Stimulated activated CD4-positive, alpha-beta T cell treated with anti-CD3 and anti-CD28 coated beads, Interleukin-12 subunit alpha, Interleukin-12 subunit beta, amount 100 ng/mL, for 4 hours (primary cell): ENCODE data around the gene ENAH.
A peak's percentile ranks its signal among the peaks of the same experiment; 100 is the strongest.
"Not testable (repeated sequence)": the region's sequence is repeated elsewhere in the genome, so short reads cannot be mapped to it uniquely, and the experiment has no call there.

ENCODE experiments used
- DNase-seq: peaks from one replicate; pipeline ENCODE4 v3.0.0-alpha.2; 2020

Gene ENAH

DNA sequence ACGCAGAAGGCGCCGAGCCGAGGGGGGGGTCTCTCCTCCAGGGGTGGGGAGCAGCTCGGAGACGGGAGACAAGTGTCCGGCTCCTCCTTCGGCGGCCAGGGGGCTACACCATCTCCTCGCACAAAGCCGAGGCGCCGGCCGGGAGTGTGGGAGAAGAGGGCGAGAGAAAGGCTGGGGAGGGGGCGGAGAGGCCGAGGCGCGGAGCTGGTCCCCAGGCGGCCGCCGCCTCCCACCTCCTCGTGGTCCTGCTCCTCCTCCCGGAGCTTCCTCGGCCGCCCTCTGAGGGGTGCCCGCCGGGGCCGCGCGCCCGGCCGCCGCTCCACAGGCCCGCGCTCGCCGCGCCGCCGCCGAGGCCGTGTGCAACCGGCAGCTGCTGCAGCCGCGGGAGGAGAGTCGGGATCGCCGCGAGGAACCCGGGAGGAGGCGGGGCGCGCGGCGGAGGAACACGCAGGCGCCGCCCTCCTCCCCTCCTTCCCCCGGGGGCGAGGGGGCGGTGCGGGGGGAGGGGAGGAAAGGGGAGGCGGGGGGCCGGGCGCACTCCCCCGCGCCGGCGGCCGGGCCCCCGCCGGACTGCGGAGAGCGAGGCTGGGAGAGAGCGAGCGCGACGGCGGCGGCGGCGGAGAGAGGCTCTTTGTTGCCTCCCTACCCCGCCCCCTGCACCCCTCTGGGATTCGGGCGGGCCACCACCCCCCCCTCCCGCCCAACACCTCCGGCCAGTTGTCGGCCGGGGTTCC is at the start of gene ENAH:
ENAH (minus strand) TSS at position 395 of the 734 bp plus-strand sequence. CDS start 433 bp downstream, outside the sequence.
- peak; percentile 49 for DNase-seq

DNA sequence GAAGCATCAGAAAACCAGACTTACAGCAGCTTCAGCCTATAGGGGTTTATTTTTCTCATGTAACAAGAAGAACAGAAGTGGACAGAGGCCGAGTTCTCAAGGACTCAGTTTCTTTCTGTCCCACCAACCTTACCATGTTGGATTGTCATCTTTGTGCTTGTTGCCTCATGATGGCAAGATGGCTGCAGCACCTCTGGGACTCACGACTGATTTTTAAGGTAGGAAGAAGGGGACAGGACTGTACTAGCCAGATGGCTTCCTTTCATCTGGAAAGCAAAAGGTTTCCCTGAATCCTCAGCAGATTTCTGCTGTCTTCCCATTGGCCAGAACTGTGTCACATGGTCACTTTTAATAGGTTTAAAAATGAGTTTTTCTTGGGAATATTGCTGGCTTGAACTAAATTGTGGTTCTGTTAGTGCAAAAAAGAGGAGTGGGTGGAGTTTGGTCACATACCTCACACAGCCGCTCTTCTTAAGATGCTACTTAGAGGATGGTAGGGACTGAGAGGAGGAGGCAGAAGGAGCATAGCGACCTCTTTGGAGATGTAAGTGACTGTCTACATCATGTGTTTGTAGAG is 48.1 kb upstream of the ENAH start:
- no peak for DNase-seq

DNA sequence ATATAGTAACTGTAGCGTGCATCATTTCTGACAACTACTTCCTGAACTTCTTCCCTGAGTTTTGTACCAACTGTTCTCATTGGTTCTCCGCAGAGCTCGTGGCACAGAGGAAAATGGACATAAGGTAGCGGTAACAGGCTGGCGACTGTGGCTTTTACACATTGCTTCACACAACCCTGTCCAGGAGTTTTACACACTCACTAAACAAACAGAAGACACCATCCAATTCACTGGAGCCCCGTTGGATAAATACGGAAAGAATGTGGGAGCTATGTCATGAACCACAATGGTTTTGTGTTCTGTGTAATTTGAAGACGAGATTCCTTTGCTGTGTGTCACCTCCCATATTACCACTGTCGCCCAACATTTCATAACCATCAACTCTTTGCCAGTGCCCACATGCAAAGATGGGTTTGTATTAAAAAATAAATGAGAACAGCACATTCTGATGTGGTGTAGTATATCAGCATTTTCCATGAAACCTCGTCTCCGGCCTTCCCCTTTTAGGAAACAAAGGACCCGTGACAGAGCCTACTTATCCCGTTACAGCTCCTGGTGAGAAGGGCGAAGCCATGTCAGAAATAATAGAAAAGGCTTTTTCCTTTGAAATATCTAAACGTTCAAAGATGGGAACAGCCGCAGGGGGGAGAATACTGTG is 47.4 kb upstream of the ENAH start:
- no peak for DNase-seq

DNA sequence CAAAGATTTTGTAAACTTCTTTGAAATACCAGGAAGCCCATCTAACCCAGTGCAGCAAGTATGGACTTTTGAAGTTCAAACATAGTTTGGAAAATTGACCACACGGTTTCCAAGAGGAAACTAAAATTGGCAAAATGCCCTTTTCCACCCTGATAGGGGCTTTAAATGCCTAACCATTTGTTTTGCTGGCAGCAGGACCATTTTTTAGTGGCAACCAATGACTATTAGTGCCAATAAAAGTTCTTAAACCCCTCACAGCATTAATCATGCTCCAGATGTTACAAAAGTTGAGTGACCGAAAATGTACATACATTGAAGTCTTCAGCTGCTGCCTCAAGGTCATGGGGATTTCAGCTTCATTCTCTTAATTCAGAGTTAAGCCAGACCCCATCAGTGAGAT is 46.4 kb upstream of the ENAH start:
- no peak for DNase-seq

DNA sequence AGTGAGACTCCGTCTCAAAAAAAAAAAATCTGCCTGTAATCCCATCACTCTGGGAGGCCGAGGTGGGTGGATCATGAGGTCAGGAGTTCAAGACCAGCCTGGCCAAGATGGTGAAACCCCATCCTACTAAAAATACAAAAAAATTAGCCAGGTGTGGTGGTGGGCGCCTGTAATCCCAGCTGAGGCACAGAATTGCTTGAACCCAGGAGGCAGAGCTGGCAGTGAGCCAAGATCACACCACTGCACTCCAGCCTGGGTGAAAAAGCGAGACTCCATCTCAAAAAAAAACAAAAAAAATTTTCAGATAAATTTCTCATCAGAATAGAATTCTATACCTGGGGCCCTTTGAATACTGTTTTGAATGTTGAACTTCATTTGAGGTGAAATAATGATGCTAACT is 45.3 kb upstream of the ENAH start:
- not testable (repeated sequence) for DNase-seq

DNA sequence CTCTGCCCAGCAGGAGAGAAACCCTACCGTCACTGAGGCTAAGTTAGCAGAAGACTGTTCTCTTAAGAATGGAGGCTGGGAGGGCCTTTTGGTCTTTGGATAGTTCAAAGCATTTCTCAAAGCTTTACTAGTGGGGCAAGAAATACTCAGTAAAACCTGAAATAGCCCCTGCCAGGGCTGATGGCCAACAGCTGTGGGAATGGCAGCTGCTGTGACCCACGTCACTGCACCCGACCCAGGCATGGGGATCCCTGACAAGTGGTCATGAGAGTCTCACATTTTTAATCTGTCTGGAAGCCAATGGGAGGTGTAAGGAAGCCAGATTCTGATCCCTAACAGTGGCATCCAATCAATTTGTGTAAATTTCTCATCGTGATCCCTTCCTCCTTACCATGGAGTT is 44.5 kb upstream of the ENAH start:
- no peak for DNase-seq

DNA sequence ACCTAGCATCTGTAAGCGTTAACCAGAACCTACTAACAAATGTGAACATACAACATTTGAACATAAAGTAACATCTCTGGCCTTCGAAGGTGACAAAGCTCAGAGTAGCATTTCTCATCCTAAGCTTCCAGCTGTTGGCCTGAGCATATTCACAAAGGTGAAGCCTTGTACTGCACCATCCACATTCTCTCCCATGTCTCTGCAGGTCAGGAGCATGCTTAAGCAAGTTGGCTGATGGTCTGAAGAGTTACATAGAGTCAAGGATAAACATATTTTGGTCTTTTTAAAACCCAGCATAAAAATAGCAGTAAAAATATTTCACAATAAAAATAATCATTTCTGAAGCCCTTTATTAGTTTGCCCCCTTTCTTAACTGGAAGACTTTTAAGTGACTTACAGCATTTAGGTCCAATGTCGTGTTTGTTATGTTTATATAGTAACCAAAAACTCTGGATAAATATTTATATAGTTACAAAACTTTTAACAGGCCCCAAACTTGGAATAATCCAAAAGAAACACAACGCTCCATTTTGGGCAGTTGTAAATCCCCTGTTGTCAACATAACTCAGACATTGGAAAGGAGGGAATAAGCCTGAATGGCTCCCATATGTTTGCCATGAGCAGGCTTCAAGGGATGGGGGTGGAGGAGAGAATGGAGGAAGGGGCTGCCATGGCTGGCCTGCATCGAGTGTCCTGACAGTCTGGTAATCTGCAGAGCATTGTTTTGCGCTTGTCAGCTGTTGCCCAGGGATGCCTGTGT is 42.8 kb upstream of the ENAH start:
- no peak for DNase-seq

DNA sequence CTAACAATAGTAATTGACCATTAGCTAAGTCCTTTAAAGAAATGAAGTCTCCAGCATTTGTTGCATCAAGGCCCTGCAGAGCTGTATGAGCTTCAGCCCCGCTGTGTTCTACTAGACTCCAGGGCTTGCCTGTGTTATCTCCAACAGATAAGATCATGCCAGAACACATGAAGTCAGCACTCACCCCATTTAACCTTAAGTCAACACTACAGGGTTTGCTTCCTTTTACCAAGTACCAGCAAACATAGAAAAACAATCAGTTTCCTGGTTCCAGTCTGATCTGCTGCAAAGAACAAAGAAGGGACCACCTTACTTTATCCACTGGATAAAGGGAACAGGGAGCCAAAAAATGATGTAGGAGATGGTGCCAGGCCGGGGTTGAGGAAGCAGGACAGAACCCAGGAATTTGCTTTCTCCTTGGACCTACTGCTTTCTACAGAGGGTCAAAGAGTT is 41.3 kb upstream of the ENAH start:
- no peak for DNase-seq

DNA sequence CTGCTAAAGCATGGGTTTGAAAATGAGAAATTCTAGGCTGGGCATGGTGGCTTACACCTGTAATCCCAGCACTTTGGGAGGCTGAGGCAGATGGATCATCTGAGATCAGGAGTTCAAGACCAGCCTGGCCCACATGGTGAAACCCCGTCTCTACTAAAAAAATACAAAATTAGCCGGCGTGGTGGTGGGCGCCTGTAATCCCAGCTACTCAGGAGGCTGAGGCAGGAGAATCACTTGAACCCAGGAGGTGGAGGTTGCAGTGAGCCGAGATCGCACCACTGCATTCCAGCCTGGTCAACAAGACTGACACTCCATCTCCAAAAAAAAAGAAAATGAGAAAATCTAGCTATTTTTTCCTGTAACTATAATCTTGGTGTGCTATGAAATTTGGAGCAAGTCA is 40.8 kb upstream of the ENAH start:
- not testable (repeated sequence) for DNase-seq

DNA sequence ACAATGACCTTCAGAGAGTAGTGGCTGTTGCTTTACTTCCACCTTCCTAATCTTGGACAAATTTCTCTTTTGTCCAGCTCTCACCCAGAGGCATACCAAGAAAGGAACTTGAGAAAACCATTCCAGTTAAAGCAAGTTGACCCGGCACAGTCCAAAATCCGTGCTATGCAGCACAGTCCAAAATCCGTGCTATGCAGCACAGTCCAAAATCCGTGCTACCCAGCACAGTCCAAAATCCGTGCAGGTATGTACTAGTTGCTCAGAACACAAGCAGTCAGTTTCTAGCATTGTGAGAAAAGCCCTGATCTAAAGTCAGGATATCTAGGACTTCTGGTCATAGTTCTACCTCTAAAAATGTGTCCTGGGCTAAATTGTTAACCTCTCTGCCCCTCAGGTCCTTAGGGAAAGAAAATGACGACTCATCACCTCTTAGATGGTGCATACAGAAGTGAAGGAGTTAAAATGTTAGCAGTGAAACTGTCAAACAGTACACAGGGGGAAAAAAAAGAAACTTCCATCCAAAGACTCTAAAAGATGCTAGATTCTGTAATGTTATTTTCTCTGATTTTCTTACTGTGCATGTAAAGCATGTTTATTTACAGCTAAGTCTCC is 40.3 kb upstream of the ENAH start:
- no peak for DNase-seq

DNA sequence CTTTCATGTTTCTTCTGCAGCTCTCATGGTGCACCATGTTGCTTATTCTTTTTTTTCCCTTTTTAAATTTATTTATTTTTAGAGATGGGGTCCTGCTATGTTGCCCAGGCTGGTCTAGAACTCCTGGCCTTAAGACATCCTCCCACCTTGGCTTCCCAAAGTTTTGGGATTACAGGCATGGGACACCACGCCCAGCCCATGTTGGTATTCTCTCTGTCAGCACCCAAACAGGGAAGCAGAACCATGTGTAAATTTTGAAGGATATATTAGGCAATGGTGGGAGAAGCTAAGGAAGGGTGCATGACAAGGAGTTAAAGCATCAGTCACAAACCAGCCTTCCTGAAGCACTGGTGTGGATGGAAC is 39.6 kb upstream of the ENAH start:
- no peak for DNase-seq

DNA sequence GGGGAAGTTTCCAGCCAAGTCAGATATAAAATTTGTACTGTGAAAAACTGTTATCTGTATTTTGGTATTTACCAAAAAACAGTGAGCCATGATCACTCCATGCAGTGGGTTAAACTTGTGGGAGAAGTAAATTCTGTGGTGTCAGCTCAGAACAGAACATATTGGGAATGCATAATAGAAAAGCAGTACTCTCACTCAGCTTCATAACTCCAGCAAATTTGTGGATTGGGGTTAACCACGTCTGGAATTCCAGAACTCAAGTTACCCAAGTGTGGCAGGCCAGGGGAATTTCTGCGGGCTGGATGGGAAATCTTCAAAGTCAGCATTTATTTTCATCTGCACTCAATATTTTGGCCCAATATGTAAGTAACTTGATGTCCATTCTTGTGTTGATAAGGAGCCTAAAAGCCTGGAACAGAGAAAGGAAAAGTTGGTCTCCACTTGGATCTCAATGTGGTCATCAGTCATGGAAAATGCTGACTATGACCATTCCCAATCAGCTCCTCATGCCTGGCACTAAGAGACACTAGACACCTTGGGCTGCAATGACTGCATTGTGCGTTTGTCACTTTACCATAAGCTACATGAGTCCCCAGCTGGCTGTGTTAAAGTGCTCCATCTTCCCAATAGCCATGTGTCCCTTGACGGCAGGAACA is 39.1 kb upstream of the ENAH start:
- no peak for DNase-seq

DNA sequence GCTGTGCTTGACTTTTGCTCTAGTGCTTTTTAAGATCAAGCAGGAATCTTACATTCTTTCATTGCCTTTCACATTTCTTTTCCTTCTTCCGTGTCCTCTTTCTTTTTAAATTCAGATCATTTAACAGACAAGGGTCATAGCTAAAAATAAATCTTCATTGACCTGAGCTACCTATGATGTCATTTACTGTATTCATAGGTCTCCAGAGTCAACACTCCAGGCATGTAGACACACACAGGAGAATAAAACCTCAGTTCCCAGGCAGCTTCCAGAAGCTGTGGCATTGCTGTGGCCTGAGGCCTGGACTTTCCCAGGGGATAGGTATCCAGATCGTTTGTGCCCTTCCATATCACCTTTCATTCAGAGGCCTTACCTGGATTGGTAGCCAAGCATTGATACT is 38.5 kb upstream of the ENAH start:
- DNase-seq = no peak

DNA sequence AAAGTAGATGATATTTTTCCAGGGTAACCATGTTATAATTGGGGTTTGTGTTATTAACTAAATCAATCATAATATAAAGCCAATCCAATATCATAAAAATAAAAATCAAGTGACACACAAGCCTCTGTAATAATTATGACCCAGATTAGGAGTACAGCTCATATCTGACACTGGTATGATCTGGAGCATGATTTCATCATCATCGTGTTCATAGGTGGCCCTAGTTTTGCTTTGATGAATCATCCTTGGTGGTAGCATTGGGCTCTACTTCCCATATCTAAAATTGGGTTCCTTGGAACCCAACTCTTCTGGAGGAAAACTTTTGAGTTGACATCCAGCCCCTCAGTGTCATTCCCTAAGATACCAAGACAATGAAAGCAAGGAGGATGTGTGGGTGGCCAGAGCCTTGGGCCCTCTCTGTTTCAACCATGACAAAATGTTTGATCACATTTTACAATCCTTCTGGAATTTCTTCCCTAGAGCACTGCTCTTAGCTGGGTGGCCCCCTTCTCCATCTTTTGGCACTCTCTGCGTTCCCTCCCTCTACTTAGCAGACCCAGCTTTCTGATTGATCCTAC is 37.0 kb upstream of the ENAH start:
- no peak for DNase-seq

DNA sequence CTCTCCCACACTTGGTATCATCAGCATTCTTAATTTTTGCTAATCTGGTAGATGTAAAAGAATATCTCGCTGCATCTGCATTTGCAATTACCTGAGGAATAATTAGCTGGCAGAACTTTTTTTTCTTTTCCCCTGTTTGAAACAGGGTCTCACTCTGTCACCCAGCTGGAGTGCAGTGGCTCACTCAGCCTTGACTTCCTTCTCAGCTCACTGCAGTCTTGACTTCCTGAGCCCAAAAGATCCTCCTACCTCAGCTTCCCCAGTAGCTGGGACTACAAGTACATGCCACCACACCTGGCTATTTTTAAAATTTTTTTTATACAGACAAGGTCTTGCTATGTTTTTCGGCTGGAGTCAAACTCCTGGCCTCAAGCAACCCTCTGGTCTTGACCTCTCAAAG is 35.4 kb upstream of the ENAH start:
- DNase-seq = no peak

DNA sequence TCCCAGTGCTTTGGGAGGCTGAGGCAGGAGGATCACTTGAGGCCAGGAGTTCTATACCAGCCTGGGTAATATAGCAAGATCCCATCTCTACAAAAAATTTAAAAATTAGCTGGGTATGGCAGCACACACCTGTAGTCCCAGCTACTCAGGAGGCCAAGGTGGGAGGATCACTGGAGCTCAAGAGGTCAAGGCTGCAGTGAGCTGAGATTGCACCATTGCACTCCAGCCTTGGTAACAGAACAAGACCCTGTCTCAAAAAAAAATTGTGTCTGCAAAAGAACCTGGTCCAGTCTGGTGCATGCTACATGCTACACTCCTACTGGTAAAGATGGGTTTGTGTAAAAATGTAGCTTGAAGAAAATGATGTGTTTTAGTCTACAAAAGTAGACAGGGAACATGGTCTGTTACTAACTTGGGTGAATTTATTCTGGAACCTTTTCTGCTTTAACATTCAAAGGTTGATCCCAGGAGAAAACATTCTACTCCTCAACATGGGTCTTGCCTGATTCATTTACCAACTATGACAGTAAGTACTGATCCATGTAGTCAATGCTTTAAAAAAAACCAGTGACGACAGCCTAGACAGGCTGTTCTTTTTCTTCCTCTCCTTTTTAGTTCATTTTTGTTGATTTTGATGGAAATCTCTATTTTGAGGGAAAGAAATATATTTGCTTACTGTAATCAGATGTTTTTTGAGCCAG is 32.7 kb upstream of the ENAH start:
- no peak for DNase-seq

DNA sequence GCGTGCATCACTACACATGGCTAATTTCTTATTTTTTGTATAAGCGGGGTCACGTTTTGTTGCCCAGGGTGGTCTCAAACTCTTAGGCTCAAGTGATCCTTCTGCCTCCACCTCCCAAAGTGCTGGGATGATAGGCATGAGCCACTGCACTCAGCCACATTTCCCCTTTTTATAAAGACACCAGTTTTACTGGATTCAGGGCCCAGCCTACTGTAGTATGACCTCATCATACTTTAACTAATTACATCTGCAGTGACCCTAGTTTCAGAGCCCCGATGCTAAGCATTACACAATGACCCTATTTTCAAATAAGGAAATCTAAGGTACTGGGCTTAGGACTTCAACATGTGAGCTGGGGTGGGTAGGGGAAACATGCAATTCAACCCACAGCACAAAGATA is 31.8 kb upstream of the ENAH start:
- no peak for DNase-seq

DNA sequence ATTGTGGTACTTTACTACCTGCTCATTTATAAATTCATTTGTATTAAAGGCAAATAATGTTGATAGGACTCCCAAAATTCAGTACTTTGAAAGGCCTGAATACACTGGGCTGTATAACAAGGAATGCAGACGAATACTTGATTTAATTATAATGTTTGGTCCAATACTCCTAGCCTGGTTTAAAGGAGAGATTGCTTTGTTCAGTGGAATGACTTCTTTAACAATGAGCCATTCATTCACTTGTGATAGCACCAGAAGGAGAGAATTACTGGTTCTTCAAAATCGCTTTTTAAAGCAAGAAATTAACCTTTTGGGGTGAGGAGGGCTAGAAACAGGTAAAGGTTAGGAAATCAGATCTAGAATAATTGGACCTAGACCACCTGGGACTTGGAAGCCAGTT is 28.3 kb upstream of the ENAH start:
- no peak for DNase-seq

DNA sequence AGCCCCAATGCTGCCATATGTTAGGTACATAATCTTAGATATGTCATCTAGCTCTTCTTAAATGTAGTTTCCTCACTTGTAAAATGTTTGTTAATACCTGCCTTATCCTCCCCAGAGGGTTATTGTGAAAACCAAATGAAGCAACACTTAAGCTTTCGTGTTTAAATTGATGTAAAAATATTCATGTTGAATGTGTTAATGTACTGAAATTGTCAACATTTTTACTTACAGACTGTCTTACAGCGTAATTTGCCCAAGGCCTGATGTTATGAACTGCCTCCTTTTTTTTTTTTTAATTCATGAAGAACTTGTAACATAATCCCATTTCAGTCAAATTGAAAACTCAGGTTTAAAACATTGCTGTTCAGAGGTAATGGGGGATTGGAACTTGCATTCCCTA is 25.6 kb upstream of the ENAH start:
- DNase-seq = no peak

DNA sequence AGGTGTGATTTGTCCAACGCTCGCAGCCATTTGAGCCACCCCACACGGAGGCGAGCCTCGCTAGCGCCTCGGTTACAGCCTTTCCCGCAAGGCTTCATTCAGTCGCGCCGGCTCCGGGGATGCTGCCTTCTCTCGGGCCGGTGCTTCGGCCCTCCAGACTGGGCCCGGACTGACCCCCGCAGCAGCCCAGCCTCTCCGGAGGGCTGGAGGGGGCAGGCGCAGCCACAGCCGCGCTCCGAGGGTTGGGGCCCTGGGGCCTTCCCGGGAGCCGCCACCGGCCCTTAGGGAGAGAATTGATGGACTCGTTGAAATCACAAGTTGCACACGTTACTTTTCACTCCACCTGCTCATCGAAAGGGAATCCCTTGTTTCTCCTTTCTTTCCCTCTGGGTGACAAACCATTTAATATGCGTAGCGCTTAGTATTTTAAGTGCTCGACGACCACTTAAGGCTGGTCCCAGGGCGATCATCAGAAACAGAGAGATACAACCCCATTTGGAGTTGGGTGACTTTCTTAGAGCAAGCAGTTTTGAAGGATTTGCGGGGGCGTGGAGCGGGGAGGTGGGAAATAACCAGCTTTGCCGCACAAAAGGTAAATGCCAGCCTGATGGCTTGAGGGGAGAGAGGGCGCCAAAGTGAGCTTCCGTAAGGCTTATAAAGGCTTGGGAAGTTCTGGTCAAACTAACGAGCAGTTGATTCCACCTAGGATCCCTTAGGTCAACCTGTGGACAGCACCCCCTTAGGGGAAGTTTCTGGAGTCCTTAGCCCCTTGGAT is 24.6 kb upstream of the ENAH start:
- no peak for DNase-seq

DNA sequence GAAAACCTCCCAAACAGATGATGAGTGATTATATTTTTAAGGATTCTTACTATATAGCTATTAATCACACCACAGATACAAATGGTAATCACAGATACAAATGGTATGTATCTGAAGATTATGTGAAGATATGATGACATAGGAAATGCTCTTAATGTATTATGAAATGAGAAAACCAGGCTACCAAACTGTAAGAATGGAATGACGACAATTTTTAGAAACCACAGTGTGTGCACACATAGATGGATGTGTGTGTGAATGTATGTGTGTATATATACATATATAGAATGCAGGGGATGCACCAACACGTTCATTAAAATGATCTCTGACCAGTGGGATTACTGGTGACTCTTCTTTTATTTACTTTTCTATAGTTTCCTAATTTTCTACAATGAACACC is 21.5 kb upstream of the ENAH start:
- DNase-seq = no peak
